UCSD-AML1 (cell line): ENCODE measurements around the gene FAM210B.
"Not testable (repeated sequence)": the region's sequence is repeated elsewhere in the genome, so short reads cannot be mapped to it uniquely, and the experiment has no call there.

Source experiments
- DNase-seq: peaks from one replicate; lab custom pipeline; 2025; ENCODE audit not compliant: unreplicated experiment; lab: John Stamatoyannopoulos, UW

Gene FAM210B

GRCh38 chr20:56391596-56392131 is 32.9 kb downstream of the FAM210B start:
- no peak for DNase-seq

- peak; percentile 99 for DNase-seq
Measured at GRCh38 chr20:56392132-56392880, 33.5 kb downstream of the FAM210B start, which contains the start of the genes AURKA and CSTF1. Gene AURKA (minus strand): TSS chr20:56392215. CDS start chr20:56388197, 4,018 bp downstream. Gene CSTF1 (plus strand): TSS chr20:56392645. CDS start chr20:56395553, 2,908 bp downstream.

- no peak for DNase-seq
Measured at GRCh38 chr20:56392881-56393482, 34.2 kb downstream of the FAM210B start.

- DNase-seq: no peak
Measured at GRCh38 chr20:56393653-56394052, 34.9 kb downstream of the FAM210B start.

GRCh38 chr20:56395166-56395565 is 36.4 kb downstream of the FAM210B start:
- no peak for DNase-seq

GRCh38 chr20:56400001-56400640 is 41.3 kb downstream of the FAM210B start:
- no peak for DNase-seq

- no peak for DNase-seq
Measured at GRCh38 chr20:56403465-56403864, 44.7 kb downstream of the FAM210B start.

GRCh38 chr20:56405356-56405755 is 46.6 kb downstream of the FAM210B start:
- not testable (repeated sequence) for DNase-seq

- no peak for DNase-seq
Measured at GRCh38 chr20:56406910-56407309, 48.1 kb downstream of the FAM210B start.

GRCh38 chr20:56409521-56409920 is 50.7 kb downstream of the FAM210B start:
- no peak for DNase-seq

GRCh38 chr20:56409956-56410355 is 51.2 kb downstream of the FAM210B start:
- DNase-seq: no peak

- DNase-seq: not testable (repeated sequence)
Measured at GRCh38 chr20:56411287-56411686, 52.5 kb downstream of the FAM210B start.

GRCh38 chr20:56411759-56412472 is 53.1 kb downstream of the FAM210B start, which contains the start of gene CASS4:
Gene CASS4 (plus strand): TSS chr20:56412260. CDS start chr20:56412459, 199 bp downstream.
- DNase-seq: peak; percentile 73

GRCh38 chr20:56412473-56412790 is 53.7 kb downstream of the FAM210B start:
- DNase-seq: no peak

- DNase-seq: no peak
Measured at GRCh38 chr20:56412949-56413348, 54.2 kb downstream of the FAM210B start.

GRCh38 chr20:56414842-56415765 is 56.3 kb downstream of the FAM210B start:
- DNase-seq: no peak

- no peak for DNase-seq
Measured at GRCh38 chr20:56417402-56417801, 58.6 kb downstream of the FAM210B start.

- no peak for DNase-seq
Measured at GRCh38 chr20:56417911-56418310, 59.1 kb downstream of the FAM210B start.
